ENCODE data around the gene UBAP1L. TPM values are rescaled to one million over a fixed set of nuclear protein-coding genes. Genes with fewer than 3 reads are reported as not detected.
"Not testable (repeated sequence)": the region's sequence is repeated elsewhere in the genome, so short reads cannot be mapped to it uniquely, and the experiment has no call there.

Gene UBAP1L
- total and polyA plus RNA-seq, 2 donors = 0.61 to 6.1 TPM

GRCh38 chr15:65051266-65051665, 63.7 kb downstream of the UBAP1L start:
- 100% methylated on average over 2 of the region's 2 CpGs for WGBS
- Histone ChIP-seq H3K27me3 (ENCODE audit: control insufficient read depth in 2 of 2, insufficient read depth in 1 of 2, low read length in 1 of 2) (peaks cover 0 to 5% of the 10 kb centered on the region in 2 donors), H3K4me3 (ENCODE audit: low read length in 2 of 2) (no peak overlapping the region), H3K36me3 (ENCODE audit: control insufficient read depth in 2 of 2, insufficient read depth in 2 of 2, low read length in 1 of 2) (no peaks in the 10 kb centered on the region), H3K27ac (ENCODE audit: low read depth in 1 of 2, low read length in 1 of 2) (no peak overlapping the region), H3K9me3 (ENCODE audit: control insufficient read depth in 2 of 2, insufficient read depth in 1 of 2, low read length in 1 of 2) (peaks cover 0 to 3% of the 10 kb centered on the region in 2 donors), H3K4me1 (ENCODE audit: control insufficient read depth in 2 of 2, insufficient read depth in 2 of 2, low read length in 2 of 2) (peaks cover 0 to 26% of the 10 kb centered on the region in 2 donors)
- no peak for DNase-seq (ENCODE audit: low read depth in 6 of 9, low spot score in 9 of 9)

- peaks cover 0 to 5% of the 10 kb centered on the region in 2 donors for H3K27me3 ChIP-seq (ENCODE audit: control insufficient read depth in 2 of 2, insufficient read depth in 1 of 2, low read length in 1 of 2)
- DNase-seq (ENCODE audit: low read depth in 6 of 9, low spot score in 9 of 9) = no peak
- H3K4me1 ChIP-seq (ENCODE audit: control insufficient read depth in 2 of 2, insufficient read depth in 2 of 2, low read length in 2 of 2) = peaks cover 0 to 18% of the 10 kb centered on the region in 2 donors
- 53% methylated on average over 4 of the region's 4 CpGs for WGBS
- H3K9me3 ChIP-seq (ENCODE audit: control insufficient read depth in 2 of 2, insufficient read depth in 1 of 2, low read length in 1 of 2) = peaks cover 0 to 3% of the 10 kb centered on the region in 2 donors
- no peaks in the 10 kb centered on the region for H3K36me3 ChIP-seq (ENCODE audit: control insufficient read depth in 2 of 2, insufficient read depth in 2 of 2, low read length in 1 of 2)
- H3K27ac ChIP-seq (ENCODE audit: low read depth in 1 of 2, low read length in 1 of 2) = no peak overlapping the region
- H3K4me3 ChIP-seq (ENCODE audit: low read length in 2 of 2) = no peak overlapping the region
Observed at GRCh38 chr15:65050270-65050669, 64.7 kb downstream of the UBAP1L start.

- H3K36me3 ChIP-seq (ENCODE audit: control insufficient read depth in 2 of 2, insufficient read depth in 2 of 2, low read length in 1 of 2) = no peaks in the 10 kb centered on the region
- peaks cover 0 to 5% of the 10 kb centered on the region in 2 donors for H3K27me3 ChIP-seq (ENCODE audit: control insufficient read depth in 2 of 2, insufficient read depth in 1 of 2, low read length in 1 of 2)
- H3K4me3 ChIP-seq (ENCODE audit: low read length in 2 of 2) = peak overlapping the region; percentile 1 to 20
- no peak overlapping the region for H3K27ac ChIP-seq (ENCODE audit: low read depth in 1 of 2, low read length in 1 of 2)
- H3K4me1 ChIP-seq (ENCODE audit: control insufficient read depth in 2 of 2, insufficient read depth in 2 of 2, low read length in 2 of 2) = peaks cover 0 to 10% of the 10 kb centered on the region in 2 donors
- 2% methylated on average over 19 of the region's 19 CpGs for WGBS
- DNase-seq (ENCODE audit: low read depth in 6 of 9, low spot score in 9 of 9) = peak; percentile 81 to 96 (median 90)
- peaks cover 0 to 1% of the 10 kb centered on the region in 2 donors for H3K9me3 ChIP-seq (ENCODE audit: control insufficient read depth in 2 of 2, insufficient read depth in 1 of 2, low read length in 1 of 2)
Observed at GRCh38 chr15:65049418-65049840, 65.6 kb downstream of the UBAP1L start.

GRCh38 chr15:65048241-65048640, 66.8 kb downstream of the UBAP1L start:
- no peaks in the 10 kb centered on the region for H3K9me3 ChIP-seq (ENCODE audit: control insufficient read depth in 2 of 2, insufficient read depth in 1 of 2, low read length in 1 of 2)
- no peak for DNase-seq (ENCODE audit: low read depth in 6 of 9, low spot score in 9 of 9)
- no peak overlapping the region for H3K27ac ChIP-seq (ENCODE audit: low read depth in 1 of 2, low read length in 1 of 2)
- H3K27me3 ChIP-seq (ENCODE audit: control insufficient read depth in 2 of 2, insufficient read depth in 1 of 2, low read length in 1 of 2) = peaks cover 0 to 5% of the 10 kb centered on the region in 2 donors
- no peak overlapping the region for H3K4me3 ChIP-seq (ENCODE audit: low read length in 2 of 2)
- whole genome bisulfite sequencing = 96% methylated on average over 2 of the region's 2 CpGs
- no peaks in the 10 kb centered on the region for H3K36me3 ChIP-seq (ENCODE audit: control insufficient read depth in 2 of 2, insufficient read depth in 2 of 2, low read length in 1 of 2)
- H3K4me1 ChIP-seq (ENCODE audit: control insufficient read depth in 2 of 2, insufficient read depth in 2 of 2, low read length in 2 of 2) = peaks cover 0 to 9% of the 10 kb centered on the region in 2 donors

- Histone ChIP-seq H3K4me3 (ENCODE audit: low read length in 2 of 2) (no peak within 1 kb of the TSS), H3K9me3 (ENCODE audit: control insufficient read depth in 2 of 2, insufficient read depth in 1 of 2, low read length in 1 of 2) (no peaks in the 10 kb centered on the region), H3K27ac (ENCODE audit: low read depth in 1 of 2, low read length in 1 of 2) (no peak within 1 kb of the TSS), H3K4me1 (ENCODE audit: control insufficient read depth in 2 of 2, insufficient read depth in 2 of 2, low read length in 2 of 2) (peaks cover 0 to 9% of the 10 kb centered on the region in 2 donors), H3K36me3 (ENCODE audit: control insufficient read depth in 2 of 2, insufficient read depth in 2 of 2, low read length in 1 of 2) (no peaks in the 10 kb centered on the region), H3K27me3 (ENCODE audit: control insufficient read depth in 2 of 2, insufficient read depth in 1 of 2, low read length in 1 of 2) (peaks cover 0 to 4% of the 10 kb centered on the region in 2 donors)
- 97% methylated on average over 7 of the region's 7 CpGs for WGBS
- no peak for DNase-seq (ENCODE audit: low read depth in 6 of 9, low spot score in 9 of 9)
Observed at GRCh38 chr15:65044724-65045481, 70.1 kb downstream of the UBAP1L start, which contains the start of gene SLC51B. Gene SLC51B, plus strand, starts transcription at chr15:65045387. Its CDS starts 4,618 bp downstream, at chr15:65050005.

DNA sequence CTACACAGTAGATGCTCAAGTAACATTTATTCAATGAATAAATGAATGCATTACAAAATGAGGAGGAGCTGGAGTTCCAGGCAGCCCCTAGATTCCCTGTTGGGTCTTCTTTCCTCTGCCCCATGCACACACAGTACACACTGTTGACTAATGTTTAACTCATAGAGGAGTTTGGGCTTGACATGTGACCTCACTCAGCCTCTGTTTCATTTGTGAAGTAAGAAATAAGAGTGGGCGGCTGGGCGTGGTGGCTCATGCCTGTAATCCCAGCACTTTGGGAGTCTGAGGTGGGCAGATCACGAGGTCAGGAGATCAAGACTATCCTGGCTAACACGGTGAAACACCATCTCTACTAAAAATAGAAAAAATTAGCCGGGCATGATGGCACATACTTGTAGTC, 70.8 kb downstream of the UBAP1L start:
- DNase-seq (ENCODE audit: low read depth in 6 of 9, low spot score in 9 of 9); H3K4me1 ChIP-seq (ENCODE audit: control insufficient read depth in 2 of 2, insufficient read depth in 2 of 2, low read length in 2 of 2); H3K27ac ChIP-seq (ENCODE audit: low read depth in 1 of 2, low read length in 1 of 2); H3K4me3 ChIP-seq (ENCODE audit: low read length in 2 of 2); H3K36me3 ChIP-seq (ENCODE audit: control insufficient read depth in 2 of 2, insufficient read depth in 2 of 2, low read length in 1 of 2); H3K9me3 ChIP-seq (ENCODE audit: control insufficient read depth in 2 of 2, insufficient read depth in 1 of 2, low read length in 1 of 2); H3K27me3 ChIP-seq (ENCODE audit: control insufficient read depth in 2 of 2, insufficient read depth in 1 of 2, low read length in 1 of 2): not testable (repeated sequence)
- WGBS = 96% methylated on average over 5 of the region's 5 CpGs

DNA sequence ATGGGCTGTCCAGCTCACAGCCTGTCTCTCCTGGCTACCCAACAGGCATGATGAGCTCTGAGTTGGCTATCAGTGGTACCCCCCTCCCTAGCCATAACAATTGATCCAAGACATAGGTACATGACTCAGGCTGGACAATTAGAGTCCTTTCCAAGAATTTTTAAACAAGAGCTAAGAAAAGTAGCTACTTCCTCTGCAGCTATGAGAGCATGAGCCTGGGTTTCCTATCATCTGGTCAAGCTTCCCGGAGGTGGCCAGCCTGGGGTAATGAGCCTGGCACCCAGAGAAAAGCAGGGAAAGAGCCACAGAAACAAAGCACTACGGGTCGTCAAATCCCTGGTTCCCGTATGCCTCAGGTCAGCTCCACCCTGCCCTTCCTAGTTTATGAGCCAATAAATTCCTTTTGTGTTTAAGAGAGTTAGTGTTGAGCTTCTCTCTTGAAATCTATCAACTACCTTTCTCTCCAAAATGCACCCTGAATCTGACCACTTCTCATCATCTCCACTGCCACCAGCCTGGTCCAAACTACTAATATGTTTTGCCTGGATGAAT, 72.1 kb downstream of the UBAP1L start:
- Histone ChIP-seq H3K4me1 (ENCODE audit: control insufficient read depth in 2 of 2, insufficient read depth in 2 of 2, low read length in 2 of 2) (no peaks in the 10 kb centered on the region), H3K36me3 (ENCODE audit: control insufficient read depth in 2 of 2, insufficient read depth in 2 of 2, low read length in 1 of 2) (no peaks in the 10 kb centered on the region), H3K9me3 (ENCODE audit: control insufficient read depth in 2 of 2, insufficient read depth in 1 of 2, low read length in 1 of 2) (no peaks in the 10 kb centered on the region), H3K27me3 (ENCODE audit: control insufficient read depth in 2 of 2, insufficient read depth in 1 of 2, low read length in 1 of 2) (no peaks in the 10 kb centered on the region), H3K27ac (ENCODE audit: low read depth in 1 of 2, low read length in 1 of 2) (no peak overlapping the region), H3K4me3 (ENCODE audit: low read length in 2 of 2) (no peak overlapping the region)
- 97% methylated on average over 4 of the region's 4 CpGs for WGBS
- no peak for DNase-seq (ENCODE audit: low read depth in 6 of 9, low spot score in 9 of 9)

Other genes with a start within 250 kb of the UBAP1L start
- 1.2 TPM for gene ANKDD1A, start 203.3 kb downstream of the UBAP1L start, total RNA-seq
- gene ANKDD1A, start 203.3 kb downstream of the UBAP1L start, polyA plus RNA-seq = 3.6 TPM
- gene SPG21, start 125.3 kb downstream of the UBAP1L start, total RNA-seq = 44.4 TPM
- 71.5 TPM for gene SPG21, start 125.3 kb downstream of the UBAP1L start, polyA plus RNA-seq
- 9.7 TPM for gene MTFMT, start 85.6 kb downstream of the UBAP1L start, total RNA-seq
- 9.6 TPM for gene MTFMT, start 85.6 kb downstream of the UBAP1L start, polyA plus RNA-seq
- gene SLC51B, start 69.8 kb downstream of the UBAP1L start, total RNA-seq = not detected
- 0.16 TPM for gene SLC51B, start 69.8 kb downstream of the UBAP1L start, polyA plus RNA-seq
- 2.7 TPM for gene RASL12, start 47.2 kb downstream of the UBAP1L start, total RNA-seq
- gene RASL12, start 47.2 kb downstream of the UBAP1L start, polyA plus RNA-seq = 6.8 TPM
- gene KBTBD13, start 38.5 kb downstream of the UBAP1L start, total RNA-seq = under 0.01 TPM
- under 0.01 TPM for gene KBTBD13, start 38.5 kb downstream of the UBAP1L start, polyA plus RNA-seq
- 12.2 TPM for gene PDCD7, start 18.6 kb upstream of the UBAP1L start, total RNA-seq
- gene PDCD7, start 18.6 kb upstream of the UBAP1L start, polyA plus RNA-seq = 16.6 TPM
- 42.0 TPM for gene CLPX, start 70.1 kb upstream of the UBAP1L start, total RNA-seq
- gene CLPX, start 70.1 kb upstream of the UBAP1L start, polyA plus RNA-seq = 23.5 TPM
- gene CILP, start 96.3 kb upstream of the UBAP1L start, total RNA-seq = 0.85 TPM
- gene CILP, start 96.3 kb upstream of the UBAP1L start, polyA plus RNA-seq = 5.2 TPM
- 7.9 TPM for gene PARP16, start 171.7 kb upstream of the UBAP1L start, total RNA-seq
- 12.7 TPM for gene PARP16, start 171.7 kb upstream of the UBAP1L start, polyA plus RNA-seq
- gene RNU5A-1, start 180.9 kb upstream of the UBAP1L start, total RNA-seq = 1,133 TPM
- gene RNU5A-1, start 180.9 kb upstream of the UBAP1L start, polyA plus RNA-seq = not detected
- 2,123 TPM for gene RNU5B-1, start 189.5 kb upstream of the UBAP1L start, total RNA-seq
- not detected for gene RNU5B-1, start 189.5 kb upstream of the UBAP1L start, polyA plus RNA-seq